HT1080 (cell line): ENCODE measurements around the gene JAK1. TPM values are rescaled to one million over a fixed set of nuclear protein-coding genes. Genes with fewer than 3 reads are reported as not detected.
"Not testable (repeated sequence)": the region's sequence is repeated elsewhere in the genome, so short reads cannot be mapped to it uniquely, and the experiment has no call there.

ENCODE experiments used
- DNase-seq: peaks from one replicate; pipeline ENCODE4 v3.0.0-alpha.2; 2015; ENCODE audit warnings: low read depth
- total RNA-seq: library from RNA; depleted of rRNA; stranded (reverse); fragments of >200 nt; shearing (Covaris generic); gene quantifications from 2 replicates; pipeline ENCODE4 v1.2.3, GENCODE V29; 2014

Gene JAK1
- total RNA-seq, 1 experiment from 2014 or later = 55.3 TPM

DNA sequence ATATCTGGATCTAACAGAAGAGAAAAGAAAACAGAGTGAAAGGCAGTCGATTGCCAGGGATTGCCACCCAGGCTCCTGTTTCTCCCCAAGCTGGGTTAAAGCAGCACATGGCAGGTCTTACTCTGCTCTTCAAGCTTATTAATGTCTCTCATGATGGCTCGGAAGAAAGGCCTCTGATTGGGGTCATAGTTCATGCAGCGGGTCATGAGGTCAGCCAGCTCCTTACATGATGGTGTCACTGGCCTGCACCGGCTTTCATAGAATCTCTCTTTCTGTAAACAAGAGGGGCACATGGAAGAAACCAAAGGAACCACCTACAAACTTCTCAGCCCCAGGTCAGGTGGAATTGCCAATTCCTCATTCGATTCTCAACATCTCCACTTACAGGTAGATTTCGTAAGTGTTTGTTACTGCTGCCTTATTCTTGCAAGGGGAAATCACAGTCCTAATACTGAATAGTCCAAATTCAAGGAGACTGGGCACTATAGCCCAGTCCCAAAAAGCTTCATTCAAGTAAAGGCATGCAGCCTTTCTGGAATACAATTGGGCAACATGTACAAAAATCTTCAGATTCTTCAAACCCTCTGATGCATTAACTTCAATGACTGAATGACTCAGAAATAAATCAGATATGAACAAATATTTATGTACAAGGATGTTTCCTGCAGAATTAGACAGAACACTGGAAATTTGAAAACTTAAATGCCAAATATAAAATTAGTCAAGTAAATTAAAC is 124.9 kb downstream of the JAK1 start:
- DNase-seq = no peak

DNA sequence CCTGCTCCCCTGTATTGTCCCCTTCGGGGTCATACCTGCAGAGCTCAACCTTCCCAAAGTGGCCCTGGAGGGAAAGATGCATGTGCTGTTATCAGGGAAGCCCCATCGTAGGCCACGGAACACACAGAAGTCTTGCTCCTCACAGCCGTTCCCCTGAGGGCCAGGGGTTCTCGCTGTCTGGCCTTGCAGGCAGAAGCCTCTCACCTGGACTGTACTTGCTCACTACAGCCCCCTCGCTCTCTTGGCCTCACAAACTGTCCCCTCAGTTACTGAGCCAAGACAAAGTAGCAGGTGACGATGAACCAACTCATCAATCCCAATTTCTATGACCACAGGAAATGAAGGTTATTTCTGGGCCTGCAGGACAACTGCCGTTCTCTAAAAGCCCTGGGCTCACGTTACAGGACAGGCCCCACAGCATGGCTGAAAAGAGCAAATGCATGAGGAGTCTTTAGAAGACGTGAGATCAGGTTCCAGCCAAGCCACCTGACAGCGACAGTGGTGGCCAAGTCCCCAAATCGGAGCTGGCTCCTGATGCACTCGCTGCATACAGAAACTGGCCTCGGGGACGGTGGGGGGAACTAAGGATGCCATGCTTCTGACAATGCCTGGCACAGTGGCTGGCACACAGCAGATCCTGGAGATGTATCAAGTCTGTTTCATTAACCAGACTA is 126.5 kb downstream of the JAK1 start:
- DNase-seq = no peak

DNA sequence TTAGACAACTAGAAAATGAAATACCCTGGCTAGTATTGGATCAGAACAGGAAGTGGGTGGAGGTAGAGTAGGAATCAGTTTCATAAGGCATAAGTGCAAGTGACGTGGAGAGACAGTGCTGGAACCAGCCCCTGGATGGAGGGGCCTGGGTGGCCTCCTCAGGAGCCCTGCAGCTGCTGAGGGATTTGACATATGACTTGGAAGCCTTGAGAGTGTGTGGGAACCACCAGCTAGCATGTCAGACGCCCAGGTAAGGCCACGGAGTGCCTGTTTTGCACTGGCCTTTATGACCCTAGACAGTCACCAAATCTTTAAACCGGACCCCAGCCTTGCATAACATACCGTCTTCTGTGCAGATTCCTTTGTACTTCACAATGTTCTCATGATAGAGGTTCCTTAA is 127.1 kb downstream of the JAK1 start:
- no peak for DNase-seq

DNA sequence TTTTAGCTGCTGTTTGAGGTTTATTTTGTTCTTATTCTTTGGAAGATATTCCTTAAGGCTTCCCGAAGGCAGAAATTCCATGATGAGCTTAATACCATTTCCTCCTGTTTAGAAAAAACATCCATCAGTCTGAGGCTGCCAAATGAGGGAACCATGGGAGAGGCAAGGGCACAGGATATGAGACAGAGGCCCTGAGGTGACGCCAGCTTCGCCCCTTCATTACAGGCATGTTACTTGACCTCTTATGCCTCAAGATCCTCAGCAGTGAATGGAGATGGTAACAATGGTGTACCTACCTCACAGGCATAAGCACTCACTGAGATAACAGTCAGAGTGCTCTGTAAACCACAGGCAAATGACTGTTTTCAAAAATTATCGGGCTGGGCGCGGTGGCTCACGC is 127.9 kb downstream of the JAK1 start:
- DNase-seq = no peak

DNA sequence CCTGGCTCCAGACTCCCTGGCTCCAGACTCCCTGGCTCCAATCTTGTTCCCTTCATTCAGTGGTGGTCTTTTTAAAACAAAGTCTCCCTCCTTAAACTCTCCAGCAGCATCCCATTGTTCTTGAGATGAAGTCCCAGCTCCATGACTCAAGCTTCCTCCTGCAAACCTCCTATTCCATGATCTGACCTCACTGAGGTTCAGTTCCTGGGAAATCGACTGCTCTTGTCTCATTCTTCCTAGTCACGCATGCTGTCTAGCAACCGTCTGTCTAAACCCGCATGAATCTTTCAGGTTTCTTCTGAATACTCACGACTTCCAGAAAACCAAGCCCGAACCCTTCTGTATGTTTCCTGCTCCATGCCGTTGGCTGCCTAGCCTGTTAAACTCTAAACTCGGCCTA is 129.5 kb downstream of the JAK1 start:
- no peak for DNase-seq

DNA sequence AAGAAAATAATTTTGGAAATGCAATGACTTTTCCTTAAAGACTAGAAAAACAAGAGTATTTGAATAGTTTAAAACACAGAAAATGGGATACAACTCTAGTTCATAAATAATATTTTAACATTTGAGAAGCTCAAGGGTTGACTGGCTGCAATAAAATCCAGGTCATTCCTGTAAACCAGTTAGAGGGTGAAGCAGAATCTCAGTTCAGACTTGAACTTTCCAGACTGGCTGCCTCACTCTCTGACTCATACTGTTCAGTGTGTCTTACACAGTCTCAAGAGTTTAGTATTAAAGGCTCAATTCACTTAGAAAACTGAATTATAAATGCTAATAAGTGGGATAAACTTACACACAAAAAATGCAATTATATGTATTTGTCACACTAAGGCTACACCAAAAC is 131.6 kb downstream of the JAK1 start:
- DNase-seq = peak; percentile 29

DNA sequence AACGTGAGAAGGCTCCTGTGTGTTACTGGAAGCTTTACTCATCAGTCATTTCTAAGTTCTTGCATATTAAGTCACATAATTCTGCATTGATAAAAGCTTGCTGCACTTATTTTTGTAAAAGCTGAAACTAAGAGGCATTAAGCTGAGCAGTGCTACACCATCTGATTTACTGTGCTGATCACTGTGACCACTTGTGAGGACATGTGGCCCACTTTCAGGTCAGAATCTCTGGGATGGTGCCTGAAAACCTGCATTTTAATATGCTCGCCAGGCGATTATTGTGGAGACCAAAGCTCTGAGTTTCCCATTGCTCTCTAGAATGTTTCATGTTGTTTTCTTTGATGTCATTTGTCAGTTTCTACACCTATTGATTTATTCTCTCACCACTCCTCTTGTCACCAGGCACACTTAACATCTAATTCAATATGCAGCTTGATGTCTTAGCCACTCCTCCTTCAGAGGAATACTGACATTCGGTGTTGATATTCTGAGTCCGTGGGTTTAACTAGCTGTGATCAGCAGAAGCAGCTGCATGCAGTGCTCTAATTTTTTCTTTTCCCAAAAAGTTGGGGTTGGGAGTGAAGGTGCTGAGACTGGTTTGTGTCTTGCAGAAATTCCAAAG is 136.2 kb downstream of the JAK1 start:
- DNase-seq = no peak

DNA sequence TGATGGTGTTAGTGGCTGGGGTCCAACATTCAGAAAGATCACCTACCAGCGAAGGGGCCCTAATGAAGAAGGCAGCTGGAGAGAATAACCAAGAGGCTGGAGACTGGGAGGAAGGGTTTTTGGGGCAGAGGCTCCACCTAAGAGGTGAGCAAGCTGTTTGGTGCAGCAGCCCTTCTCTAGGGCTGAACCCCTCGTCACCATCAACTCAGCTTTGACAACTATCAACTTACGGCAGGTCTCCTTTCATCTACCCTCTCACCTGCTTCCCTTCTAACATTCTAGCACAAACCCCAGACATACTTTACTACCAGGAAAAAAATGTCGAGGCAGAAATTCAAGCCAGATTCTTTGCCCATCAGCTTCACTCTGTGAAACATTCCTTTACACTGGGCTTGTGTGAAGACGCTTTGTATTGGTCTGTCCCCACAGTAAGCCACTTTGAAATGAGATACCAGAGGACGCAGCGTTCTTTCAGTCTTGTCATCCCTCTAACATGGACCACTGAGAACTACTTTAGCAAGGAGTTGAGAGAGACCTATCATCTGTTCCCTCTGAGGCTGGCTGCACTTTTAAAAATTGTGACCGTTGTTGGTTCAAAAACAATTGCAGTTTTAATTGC is 136.8 kb downstream of the JAK1 start:
- DNase-seq = no peak

DNA sequence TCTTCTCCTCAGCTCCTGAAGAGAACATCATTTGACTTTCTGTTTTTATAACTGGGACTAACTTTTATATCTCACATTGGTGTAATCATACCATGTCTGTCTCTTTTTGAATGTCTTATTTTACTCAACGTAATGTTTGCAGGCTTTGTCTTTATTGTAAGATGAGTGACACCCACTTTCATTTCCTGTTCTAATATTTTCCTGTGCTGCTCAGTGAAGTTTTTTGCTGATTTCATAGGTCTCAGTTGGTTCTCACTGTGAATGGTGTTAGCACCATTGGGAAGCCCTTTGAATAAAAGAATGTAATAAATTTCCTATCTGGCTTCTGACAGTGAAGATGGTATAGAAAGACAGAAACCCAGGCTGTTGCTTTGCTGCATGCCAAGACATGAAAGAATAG is 137.5 kb downstream of the JAK1 start:
- no peak for DNase-seq

DNA sequence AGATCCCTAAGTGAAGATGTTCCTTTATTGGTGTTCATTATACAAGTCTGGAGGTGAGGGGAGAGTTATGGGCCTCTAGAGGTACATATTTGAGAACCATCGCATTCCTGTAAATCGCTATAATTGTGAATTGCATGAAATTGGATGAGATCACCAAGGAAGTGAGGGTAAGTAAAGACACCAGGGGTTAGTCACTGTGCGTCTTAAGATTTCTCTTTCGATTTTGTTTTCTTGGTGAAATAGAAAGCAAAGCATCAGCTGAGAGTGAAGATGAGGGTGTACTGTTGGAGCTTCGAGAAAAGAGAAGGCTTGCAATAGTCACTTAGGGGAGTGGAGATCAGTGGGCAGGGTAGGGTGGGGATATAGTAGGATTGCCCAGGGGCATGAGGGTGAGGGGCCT is 139.4 kb downstream of the JAK1 start:
- DNase-seq = peak; percentile 40

DNA sequence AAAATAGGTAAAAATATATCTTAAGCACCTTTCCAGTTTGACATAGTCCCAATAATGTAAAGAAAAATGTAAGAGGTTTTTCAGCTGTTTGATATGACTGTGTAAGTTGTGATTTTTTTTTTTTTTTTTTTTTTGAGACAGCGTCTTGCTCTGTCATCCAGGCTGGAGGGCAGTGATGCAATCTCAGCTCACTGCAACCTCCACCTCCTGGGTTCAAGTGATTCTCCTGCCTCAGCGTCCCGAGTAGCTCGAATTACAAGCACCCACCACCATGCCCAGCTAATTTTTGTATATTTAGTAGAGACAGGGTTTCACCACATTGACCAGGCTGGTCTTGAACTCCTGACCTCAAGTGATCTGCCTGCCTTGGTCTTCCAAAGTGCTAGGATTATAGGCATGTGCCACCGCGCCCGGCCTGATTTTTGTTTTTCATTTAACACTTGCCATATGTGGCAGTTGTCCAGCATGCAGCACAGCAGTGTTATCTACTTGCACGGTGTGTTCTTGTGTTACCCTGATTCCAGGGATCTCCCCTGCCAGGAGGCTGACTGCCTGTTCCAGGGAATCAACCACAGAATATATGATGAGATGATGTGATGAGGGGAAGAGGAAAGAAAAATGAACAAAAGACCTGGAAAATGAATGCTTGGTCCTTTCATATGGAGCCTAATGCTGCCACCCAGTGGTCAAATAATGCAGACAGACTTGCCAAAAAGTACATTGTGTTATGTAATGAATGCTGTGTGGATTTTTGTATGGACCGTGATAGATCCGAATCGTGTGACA is 142.5 kb downstream of the JAK1 start:
- DNase-seq = peak; percentile 67

DNA sequence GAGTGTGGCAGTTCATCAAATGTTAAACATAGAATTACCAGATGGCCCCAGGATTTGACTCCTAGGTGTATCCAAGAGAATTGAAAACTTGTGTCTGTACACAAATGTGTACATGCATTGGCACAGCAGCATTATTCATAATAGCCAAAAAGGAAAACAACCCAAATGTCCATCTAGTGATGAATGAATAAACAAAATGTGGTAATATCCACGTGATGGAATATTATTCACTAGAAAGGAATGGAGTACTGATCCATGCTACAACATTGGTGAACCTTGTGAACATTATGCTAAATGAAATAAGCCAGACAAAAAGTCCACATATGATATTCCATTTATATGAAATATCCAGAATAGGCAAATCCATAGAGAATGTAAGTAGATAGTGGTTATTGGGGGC is 143.7 kb downstream of the JAK1 start:
- DNase-seq = no peak

DNA sequence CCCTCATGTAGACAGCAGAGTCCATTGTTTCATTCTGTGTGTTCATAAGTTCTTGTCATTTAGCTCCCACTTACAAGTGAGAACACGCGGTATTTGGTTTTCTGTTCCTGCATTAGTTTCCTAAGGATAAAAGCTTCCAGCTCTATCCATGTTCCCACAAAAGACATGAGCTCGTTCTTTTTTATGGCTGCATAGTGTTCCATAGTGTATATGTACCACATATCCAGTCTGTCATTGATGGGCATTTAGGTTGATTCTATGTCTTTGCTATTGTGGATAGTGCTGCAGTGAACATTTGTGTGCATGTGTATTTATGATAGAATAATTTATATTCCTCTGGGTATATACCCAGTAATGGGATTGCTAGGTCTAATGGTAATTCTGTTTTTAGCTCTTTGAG is 145.8 kb downstream of the JAK1 start:
- not testable (repeated sequence) for DNase-seq

DNA sequence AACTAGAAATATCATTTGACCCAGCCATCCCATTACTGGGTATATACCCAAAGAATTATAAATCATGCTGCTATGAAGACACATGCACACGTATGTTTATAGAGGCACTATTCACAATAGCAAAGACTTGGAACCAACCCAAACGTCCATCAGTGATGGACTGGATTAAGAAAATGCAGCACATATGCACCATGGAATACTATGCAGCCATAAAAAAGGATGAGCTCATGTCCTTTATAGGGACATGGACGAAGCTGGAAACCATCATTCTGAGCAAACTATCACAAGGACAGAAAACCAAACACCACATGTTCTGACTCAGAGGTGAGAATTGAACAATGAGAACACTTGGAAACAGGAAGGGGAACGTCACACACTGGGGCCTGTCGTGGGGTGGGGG is 149.0 kb downstream of the JAK1 start:
- not testable (repeated sequence) for DNase-seq

DNA sequence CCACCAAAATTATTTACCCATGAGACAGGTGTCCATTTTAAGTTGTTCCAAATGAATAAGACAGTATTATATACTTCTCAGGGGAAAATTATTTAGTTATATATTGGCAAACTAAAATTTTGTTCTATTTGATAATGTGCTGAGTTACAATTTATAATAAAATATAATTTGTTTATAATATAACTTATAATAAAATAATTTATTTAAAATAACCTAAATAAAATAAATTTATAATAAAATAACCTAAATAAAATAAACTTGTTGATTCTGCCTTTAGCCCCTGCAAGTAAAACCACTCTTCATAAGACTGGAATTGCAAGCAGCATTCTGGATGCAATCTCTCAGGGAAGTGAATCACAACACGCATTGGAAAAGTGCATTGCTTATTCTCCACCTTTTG is 151.9 kb downstream of the JAK1 start:
- no peak for DNase-seq

DNA sequence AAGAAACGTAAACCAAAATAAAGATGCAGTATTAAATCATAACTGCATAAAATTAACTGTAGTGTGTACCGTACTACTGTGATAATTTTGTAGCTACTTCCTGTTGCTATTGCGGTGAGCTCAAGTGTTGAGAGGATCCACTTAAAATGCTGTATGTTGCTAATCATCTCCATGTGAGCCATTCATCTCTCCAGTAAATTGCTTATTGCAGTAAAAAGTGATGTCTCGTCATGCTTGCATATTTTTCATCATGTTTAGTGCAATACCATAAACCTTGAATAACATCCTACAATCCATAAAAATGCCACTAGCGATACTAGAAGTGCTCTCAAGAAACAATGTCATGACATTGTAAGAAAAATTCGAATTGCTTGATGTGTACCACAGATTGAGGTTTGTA is 155.2 kb downstream of the JAK1 start:
- DNase-seq = no peak

DNA sequence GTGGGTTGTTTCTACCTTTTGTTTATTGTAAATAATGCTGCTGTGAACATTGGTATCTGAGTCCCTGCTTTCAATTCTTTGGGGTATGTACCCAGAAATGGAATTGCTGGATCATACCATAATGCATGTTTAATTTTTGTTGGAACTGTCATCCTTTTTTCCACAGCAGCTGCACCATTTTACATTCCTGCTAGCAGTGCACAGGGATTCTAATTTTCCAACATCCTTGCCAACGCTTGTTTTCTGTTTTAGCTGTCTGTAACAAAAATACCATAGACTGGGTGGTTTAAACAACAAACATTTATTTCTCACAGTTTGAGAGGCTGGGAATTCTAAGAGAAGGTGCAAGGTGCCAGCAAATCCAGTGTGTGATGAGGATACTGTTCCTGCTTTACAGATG is 156.3 kb downstream of the JAK1 start:
- DNase-seq = no peak

DNA sequence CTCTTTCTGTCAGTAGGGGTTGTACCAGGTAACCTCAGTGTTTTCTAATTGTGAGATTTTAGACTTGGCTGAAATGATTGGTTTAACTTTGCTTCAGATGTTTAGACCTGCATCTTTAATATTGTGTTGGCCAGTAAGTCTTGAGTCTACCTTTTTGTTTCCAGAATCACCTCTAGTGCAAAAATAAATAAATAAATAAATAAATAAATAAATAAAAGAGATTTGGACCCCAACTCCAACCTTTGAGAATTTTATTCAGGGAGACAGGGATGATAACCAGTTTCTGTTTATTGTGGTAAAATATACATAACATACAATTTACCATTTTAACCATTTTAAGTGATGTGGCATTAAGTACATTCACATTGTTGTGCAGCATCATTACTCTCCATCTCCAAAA is 157.0 kb downstream of the JAK1 start:
- DNase-seq = no peak

DNA sequence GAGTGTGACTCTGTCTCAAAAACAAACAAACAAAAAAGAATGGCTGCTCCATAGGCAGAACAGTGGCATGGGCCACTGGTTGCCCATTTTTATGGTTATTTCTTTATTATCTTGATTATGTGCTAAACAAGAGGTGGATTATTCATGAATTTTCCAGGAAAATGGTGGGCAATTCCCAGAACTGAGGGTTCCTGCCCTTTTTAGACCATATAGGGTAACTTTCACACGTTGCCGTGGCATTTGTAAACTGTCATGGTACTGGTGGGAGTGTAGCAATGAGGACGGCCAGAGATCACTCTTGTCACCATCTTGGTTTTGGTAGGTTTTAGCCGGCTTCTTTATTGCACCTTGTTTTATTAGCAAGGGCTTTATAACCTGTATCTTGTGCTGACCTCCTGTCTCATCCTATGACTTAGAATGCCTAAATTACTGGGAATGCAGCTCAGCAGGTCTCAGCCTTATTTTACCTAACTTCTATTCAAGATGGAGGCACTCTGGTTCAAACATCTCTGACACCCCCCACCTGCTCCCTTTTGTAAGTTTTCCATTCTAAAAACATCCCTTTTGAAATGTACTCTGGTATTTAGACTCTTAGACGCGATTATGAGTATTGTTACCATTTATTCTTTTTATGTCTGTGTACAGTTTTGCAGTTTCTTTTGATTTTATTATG is 164.4 kb downstream of the JAK1 start:
- no peak for DNase-seq

DNA sequence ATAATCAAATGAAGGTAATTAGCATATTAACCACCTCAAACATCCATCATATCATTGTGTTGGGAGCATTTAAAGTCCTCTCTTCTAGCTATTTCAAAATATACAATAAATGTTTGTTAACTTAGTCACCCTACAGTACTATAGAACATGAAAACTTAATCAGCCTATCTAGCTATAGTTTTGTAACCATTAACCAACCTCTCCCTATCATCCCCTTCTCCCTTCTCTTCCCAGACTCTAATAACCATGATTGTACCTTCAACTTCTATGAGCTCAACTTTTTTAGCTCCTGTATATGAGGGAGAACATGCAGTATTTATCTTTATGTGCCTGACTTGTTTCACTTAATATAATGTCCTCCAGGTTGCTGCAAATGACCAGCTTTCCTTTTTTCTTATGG is 167.5 kb downstream of the JAK1 start:
- no peak for DNase-seq
